GM12878 (cell line): ENCODE measurements around the gene COL2A1. TPM values are rescaled to one million over a fixed set of nuclear protein-coding genes. Genes with fewer than 3 reads are reported as not detected.

Source experiments
- ATAC-seq: fragments of 200-7000 bp; cut with Tn5 transposase; 3 replicates; pipeline ENCODE4 v1.9.1; 2020; ENCODE audit warnings: mild to moderate bottlenecking, moderate library complexity
- BruUV-seq: library from RNA; stranded (reverse); fragments of 400-500 nt; replicated peaks from 2 replicates; lab custom pipeline; 2021; lab: Mats Ljungman, UMichigan
- CTCF ChIA-PET: fragments of 300-600 bp; sonication (Branson Sonifier 250); formaldehyde crosslinking; extraction: SDS; loops from one replicate; lab custom pipeline; 2021; ENCODE audit warnings: inconsistent platforms; lab: Yijun Ruan, JAX
- POLR2A ChIA-PET: fragments of 350-600 bp; formaldehyde crosslinking; extraction: SDS; loops from one replicate; lab custom pipeline; 2021; ENCODE audit warnings: inconsistent platforms; lab: Charles Lee
- RAD21 ChIA-PET: fragments of 300-600 bp; sonication (Branson Sonifier 250); formaldehyde crosslinking; loops from one replicate; lab custom pipeline; 2023; ENCODE audit warnings: antibody characterized with exemption; ENCODE audit not compliant: unreplicated experiment; lab: Charles Lee
- SMC1A ChIA-PET: fragments of 300-600 bp; sonication (Branson Sonifier 250); formaldehyde crosslinking; loops from one replicate; lab custom pipeline; 2023; ENCODE audit not compliant: unreplicated experiment, uncharacterized antibody; lab: Charles Lee
- DNase-seq: peaks from one replicate; pipeline ENCODE4 v3.0.0-alpha.2; 2011; ENCODE audit warnings: low read depth, low spot score
- FAIRE-seq: peaks from 3 replicates; lab custom pipeline; 2011; peaks lifted over from hg19 to GRCh38; lab: Jason Lieb, UNC
- H2AFZ ChIP-seq: 2 replicates; pipeline ENCODE4 v1.6.0; 2011; ENCODE audit warnings: low read depth, low read length, control low read depth; ENCODE audit not compliant: control insufficient read depth
- H3K27ac ChIP-seq: 2 replicates; pipeline ENCODE4 v1.5.1; 2011; ENCODE audit warnings: control low read depth; ENCODE audit not compliant: control insufficient read depth, insufficient read depth
- H3K27me3 ChIP-seq, 2 experiments: replicated peaks in 1 of 2; 2 replicates each; pipeline versions ENCODE4 v1.6.0 to v1.6.1; 2011; ENCODE audit warnings: low read length in 1 of 2; ENCODE audit not compliant: control insufficient read depth in 2 of 2, insufficient read depth in 2 of 2
- H3K36me3 ChIP-seq, 2 experiments: 2 replicates each; pipeline ENCODE4 v1.5.1; 2011; ENCODE audit warnings: low read length in 1 of 2; ENCODE audit not compliant: control insufficient read depth in 2 of 2, insufficient read depth in 2 of 2
- H3K4me1 ChIP-seq: 2 replicates; pipeline ENCODE4 v1.6.1; 2011; ENCODE audit warnings: mild to moderate bottlenecking, low read length, moderate library complexity, mixed read lengths; ENCODE audit not compliant: control insufficient read depth, insufficient read depth
- H3K4me2 ChIP-seq: 2 replicates; pipeline ENCODE4 v1.6.0; 2011; ENCODE audit warnings: control low read depth; ENCODE audit not compliant: control insufficient read depth, insufficient read depth
- H3K4me3 ChIP-seq: fragments of 200-600 bp; sonication (generic); 2 replicates; pipeline ENCODE4 v1.5.1; 2016
- H3K79me2 ChIP-seq: 2 replicates; pipeline ENCODE4 v1.6.0; 2011; ENCODE audit warnings: low read length; ENCODE audit not compliant: control insufficient read depth, insufficient read depth
- H3K9ac ChIP-seq: 2 replicates; pipeline ENCODE4 v1.8.0; 2011; ENCODE audit warnings: low read length, control low read depth, mixed read lengths; ENCODE audit not compliant: control insufficient read depth, insufficient read depth
- H3K9me3 ChIP-seq: replicated peaks from 3 replicates; pipeline ENCODE4 v1.5.1; 2011; ENCODE audit warnings: mild to moderate bottlenecking, low read length; ENCODE audit not compliant: control insufficient read depth, insufficient read depth
- H4K20me1 ChIP-seq: 2 replicates; pipeline ENCODE4 v1.6.0; 2011; ENCODE audit not compliant: control insufficient read depth, insufficient read depth
- ATF7 ChIP-seq: fragments of 450-650 bp; IDR thresholded peaks from 2 replicates; pipeline ENCODE4 v1.6.1; 2016; ENCODE audit warnings: low read depth, mild to moderate bottlenecking
- BCL11A ChIP-seq: IDR thresholded peaks from 2 replicates; pipeline ENCODE4 v1.6.1; 2011; ENCODE audit warnings: low read depth, low read length
- BRCA1 ChIP-seq: IDR thresholded peaks from 2 replicates; pipeline ENCODE4 v1.6.1; 2011; ENCODE audit warnings: low read depth, low read length, improper control_type of control experiment
- CREM ChIP-seq: IDR thresholded peaks from 2 replicates; pipeline ENCODE4 v1.6.1; 2014; ENCODE audit warnings: antibody characterized with exemption, low read depth
- E4F1 ChIP-seq: fragments of 450-650 bp; IDR thresholded peaks from 2 replicates; pipeline ENCODE4 v1.6.1; 2018; ENCODE audit warnings: borderline replicate concordance, mild to moderate bottlenecking; ENCODE audit not compliant: partially characterized antibody
- EZH2 ChIP-seq: IDR thresholded peaks from 2 replicates; pipeline ENCODE4 v1.6.1; 2012; ENCODE audit warnings: low read depth, mild to moderate bottlenecking, control low read depth, inconsistent platforms, low read length, borderline replicate concordance; ENCODE audit not compliant: control insufficient read depth
- GABPA ChIP-seq: IDR thresholded peaks from 2 replicates; pipeline ENCODE4 v1.6.1; 2014; ENCODE audit warnings: antibody characterized with exemption, low read depth, mild to moderate bottlenecking, inconsistent platforms
- KAT2A ChIP-seq: conservative IDR thresholded peaks from 2 replicates; pipeline ENCODE4 v1.6.1; 2011; ENCODE audit warnings: low read depth, low read length; ENCODE audit not compliant: control insufficient read depth
- MAX ChIP-seq: IDR thresholded peaks from 2 replicates; pipeline ENCODE4 v1.6.1; 2012; ENCODE audit warnings: low read depth, low read length, improper control_type of control experiment
- POLR2AphosphoS2 ChIP-seq: IDR thresholded peaks from 2 replicates; pipeline ENCODE4 v1.6.1; 2011; ENCODE audit warnings: low read depth, mild to moderate bottlenecking, low read length, improper control_type of control experiment, moderate library complexity
- RELB ChIP-seq: fragments of 450-650 bp; IDR thresholded peaks from 2 replicates; pipeline ENCODE4 v1.6.1; 2017; ENCODE audit warnings: low read depth, mild to moderate bottlenecking, moderate library complexity
- TBL1XR1 ChIP-seq: IDR thresholded peaks from 2 replicates; pipeline ENCODE4 v1.6.1; 2012; ENCODE audit warnings: low read depth, low read length, improper control_type of control experiment
- ZBTB33 ChIP-seq: fragments of 450-650 bp; IDR thresholded peaks from 2 replicates; pipeline ENCODE4 v1.6.1; 2017; ENCODE audit warnings: mild to moderate bottlenecking
- ZNF24 ChIP-seq: fragments of 450-650 bp; IDR thresholded peaks from 2 replicates; pipeline ENCODE4 v1.6.1; 2017; ENCODE audit warnings: antibody characterized with exemption, mild to moderate bottlenecking
- WGBS: methylation state at CpG from one replicate; pipeline ENCODE4 v1.1.6; 2016; ENCODE audit warnings: low lambda C conversion rate; ENCODE audit not compliant: insufficient replicate concordance, insufficient coverage; ENCODE audit errors: missing lambda C conversion rate; 5-methylcytosine and 5-hydroxymethylcytosine counted together
- in situ Hi-C: fragments of 300-500 bp; cut with MboI; formaldehyde crosslinking; loops from 9 replicates; pipeline ENCODE4 v1.14.3; 2018; ENCODE audit warnings: mixed read lengths
- intact Hi-C: fragments of 100-400 bp; cut with micrococcal nuclease; formaldehyde crosslinking; loops from one replicate; pipeline ENCODE4 v1.14.2; 2022; ENCODE audit not compliant: unreplicated experiment
- polyA plus RNA-seq, 11 experiments: library from polyadenylated mRNA; depleted of rRNA in 4 of 11; unstranded in 6 of 11; stranded (reverse) in 5 of 11; fragments of >200 nt; fragmentation: Nextera tagmentation in 4 of 11; fragmentation: Illumina TruSeq in 1 of 11; extraction: Ambion mirVana in 4 of 11; extraction: Trizol in 1 of 11; gene quantifications; 1 replicate in 1 of 11; 2 replicates in 10 of 11; pipeline versions ENCODE4 v1.2.1 to v1.2.3, GENCODE V29; 2011 to 2016; ENCODE audit warnings: inconsistent platforms in 2 of 11, missing spikeins in 2 of 11, low read depth in 1 of 11
- total RNA-seq, 4 experiments: library from RNA; depleted of rRNA in 3 of 4; stranded (reverse); fragments of >200 nt in 3 of 4; fragmentation: Illumina TruSeq in 1 of 4; extraction: Trizol in 1 of 4; gene quantifications; 2 replicates each; pipeline versions ENCODE4 v1.2.1 to v1.2.3, GENCODE V29; 2013 to 2021

Gene COL2A1
- total and polyA plus RNA-seq, 10 of the 15 experiments (the other 5 are each of a cell fraction or from before 2014, with no cell fraction given) = 0.06 to 0.67 (median 0.19) TPM; not detected in 1

- CTCF ChIA-PET = no interaction called here
- FAIRE-seq (no peak), DNase-seq (no peak), ATAC-seq (no peak)
- no peaks in the 10 kb centered on the region for H3K36me3 ChIP-seq
- TF ChIP-seq BRCA1 = no peak
- TF ChIP-seq EZH2 = no peak
- no peak for TF ChIP-seq E4F1
- TF ChIP-seq BCL11A = no peak
- no peak for TF ChIP-seq GABPA
- TF ChIP-seq POLR2AphosphoS2 = no peak
- TF ChIP-seq MAX = no peak
- TF ChIP-seq ZBTB33 = no peak
- TF ChIP-seq TBL1XR1 = no peak
- no peak for TF ChIP-seq KAT2A
- no peak for TF ChIP-seq RELB
- no peak for TF ChIP-seq CREM
- TF ChIP-seq ZNF24 = no peak
- no peak for TF ChIP-seq ATF7
- intact Hi-C loops (no loop called here), in situ Hi-C loops (no loop called here)
- no peak overlapping the region for H3K9ac ChIP-seq
- SMC1A ChIA-PET = no interaction called here
- H3K4me2 ChIP-seq = no peak overlapping the region
- H4K20me1 ChIP-seq = no peaks in the 10 kb centered on the region; the same call in 1 of the 2 replicates
- no peaks in the 10 kb centered on the region for H3K79me2 ChIP-seq
- 38% methylated on average over 9 of the region's 9 CpGs for WGBS
- no peaks in the 10 kb centered on the region for H3K9me3 ChIP-seq
- POLR2A ChIA-PET = no interaction called here
- no peak overlapping the region for H3K4me3 ChIP-seq
- no peak overlapping the region for H2AFZ ChIP-seq
- H3K27ac ChIP-seq = no peak overlapping the region
- H3K4me1 ChIP-seq = no peaks in the 10 kb centered on the region
- no TSS peak for BruUV-seq
- H3K27me3 ChIP-seq = peaks cover 3 to 5% of the 10 kb centered on the region in 2 experiments; a peak in 3 of 4 replicates
- RAD21 ChIA-PET = no interaction called here
These were observed 20.5 kb upstream of the COL2A1 start for GRCh38 chr12:48024735-48025134.
